HCT116 (cell line): ENCODE data around the gene SARS1.

Source experiments
- CTCF ChIP-seq, 3 experiments: fragments of 200-600 bp in 1 of 3; sonication (generic) in 1 of 3; IDR thresholded peaks in 2 of 3; conservative IDR thresholded peaks in 1 of 3; 2 replicates each; pipeline ENCODE4 v1.5.1; 2012 to 2017; ENCODE audit warnings: low read depth in 2 of 3, low read length in 2 of 3, antibody characterized with exemption in 1 of 3, borderline replicate concordance in 1 of 3, control low read depth in 1 of 3, mild to moderate bottlenecking in 1 of 3, mixed read lengths in 1 of 3, mixed run types in 1 of 3, moderate library complexity in 1 of 3; ENCODE audit not compliant: insufficient read depth in 1 of 3
- ZNF274 ChIP-seq: fragments of 200-500 bp; sonication (Bioruptor generic); IDR thresholded peaks from 2 replicates; pipeline ENCODE4 v1.6.1; 2014; ENCODE audit warnings: mild to moderate bottlenecking, low read depth, low read length, inconsistent platforms

GRCh38 chr1:109265741-109266330 lies 52.1 kb downstream of the SARS1 start:
- TF ChIP-seq ZNF274 (no peak), CTCF (IDR thresholded peaks at IDR 0.05 in 2 of 3, conservative IDR thresholded peaks at IDR 0.05 in 1 of 3; ENCODE audit: borderline replicate concordance in 1 of 3, insufficient read depth in 1 of 3, low read depth in 2 of 3, low read length in 2 of 3) (no peak)
